ENCODE results near the gene FHIP1A. TPM values are rescaled to one million over a fixed set of nuclear protein-coding genes. Genes with fewer than 3 reads are reported as not detected.
"Not testable (repeated sequence)": the region's sequence is repeated elsewhere in the genome, so short reads cannot be mapped to it uniquely, and the experiment has no call there.

Gene FHIP1A
- under 0.01 TPM for total RNA-seq

DNA sequence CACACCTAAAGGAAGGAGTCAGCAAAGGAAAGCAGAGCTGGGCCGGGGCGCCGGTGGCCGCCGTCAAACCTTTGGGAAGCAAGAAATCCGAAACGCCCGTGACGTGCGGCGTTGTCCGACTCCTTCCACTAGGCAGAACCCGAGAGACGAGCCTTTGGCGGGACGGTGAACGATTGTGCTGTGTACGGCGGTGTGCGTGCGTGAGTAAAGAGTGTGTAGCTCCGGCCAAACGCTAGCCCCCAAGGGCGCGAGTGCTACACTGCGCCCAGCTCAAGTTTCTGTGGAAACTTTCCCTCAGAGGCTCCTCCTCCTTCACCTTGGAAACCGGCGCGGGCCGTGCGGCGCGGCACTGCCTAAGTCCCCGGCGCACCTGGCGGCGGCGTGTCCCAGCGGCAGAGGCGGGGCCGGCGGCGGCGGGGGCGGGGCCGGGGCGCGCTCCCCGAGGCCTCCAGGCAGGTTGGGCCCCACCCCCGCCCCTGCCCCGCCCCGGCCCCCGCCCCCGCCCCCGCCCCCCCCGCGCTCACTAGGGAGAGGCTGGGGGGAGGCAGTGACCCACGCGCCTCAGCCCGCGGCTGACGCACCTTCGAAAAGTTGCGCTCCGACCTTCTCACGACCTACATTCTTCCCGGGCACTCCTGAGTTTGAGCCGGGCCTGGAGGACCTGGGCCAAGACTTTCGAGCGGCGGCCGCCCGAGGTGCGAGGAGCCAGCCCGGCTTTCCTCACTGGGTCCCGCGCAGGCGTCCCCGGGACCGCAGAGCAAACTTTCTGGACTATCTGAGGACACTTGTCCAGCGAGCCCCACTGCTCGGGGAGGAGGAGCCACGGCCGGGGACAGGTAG, at the start of gene FHIP1A:
TSS of gene FHIP1A (plus strand) at position 547 of the 840 bp plus-strand sequence. CDS start 157,084 bp downstream, outside the sequence.
- DNase-seq (ENCODE audit: low read depth in 2 of 3, low spot score in 2 of 3): peak; percentile 62 to 66 (median 65)

- no peak for DNase-seq (ENCODE audit: low read depth in 2 of 3, low spot score in 2 of 3)
Observed at GRCh38 chr4:151359576-151359975, 49.4 kb upstream of the FHIP1A start.

GRCh38 chr4:151361126-151361525, 47.9 kb upstream of the FHIP1A start:
- no peak for DNase-seq (ENCODE audit: low read depth in 2 of 3, low spot score in 2 of 3)

GRCh38 chr4:151361966-151362365, 47.0 kb upstream of the FHIP1A start:
- no peak for DNase-seq (ENCODE audit: low read depth in 2 of 3, low spot score in 2 of 3)

DNA sequence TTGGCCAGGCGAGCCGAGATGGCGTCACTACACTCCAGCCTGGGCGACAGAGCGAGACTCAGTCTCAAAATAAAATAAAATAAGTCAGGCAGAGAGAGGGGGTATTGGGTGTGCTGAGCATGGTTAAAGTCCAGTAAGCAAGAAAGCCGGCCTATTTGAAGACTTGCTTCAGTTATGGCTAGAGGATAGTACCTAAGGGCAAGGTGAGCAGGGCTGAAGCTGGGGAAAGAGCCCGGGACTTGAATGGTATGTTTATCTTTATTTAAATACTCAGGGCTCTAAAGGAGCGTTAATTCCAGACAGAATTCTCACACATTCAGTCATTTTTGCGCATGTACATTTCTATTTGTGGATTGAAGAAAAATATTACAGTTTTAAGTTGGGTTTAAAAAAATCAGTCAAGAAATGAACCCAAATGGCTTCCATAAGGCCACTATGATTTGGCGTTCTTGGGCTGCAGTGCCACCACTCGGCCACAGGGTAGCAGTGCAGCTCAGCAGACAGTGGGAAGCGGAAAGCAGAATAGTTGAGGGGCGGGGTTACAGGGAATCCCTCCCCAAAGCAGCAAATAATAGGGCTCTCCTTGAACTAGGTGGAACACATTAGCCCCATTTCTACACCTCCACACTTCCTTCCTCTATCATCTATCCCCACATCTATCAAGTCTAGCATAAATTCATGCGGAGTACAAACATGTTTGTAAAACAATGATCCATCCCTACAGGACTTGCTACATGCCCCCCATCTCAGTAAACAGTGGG, 46.4 kb upstream of the FHIP1A start:
- peak; percentile 37 to 88 (median 79) for DNase-seq (ENCODE audit: low read depth in 2 of 3, low spot score in 2 of 3)

DNA sequence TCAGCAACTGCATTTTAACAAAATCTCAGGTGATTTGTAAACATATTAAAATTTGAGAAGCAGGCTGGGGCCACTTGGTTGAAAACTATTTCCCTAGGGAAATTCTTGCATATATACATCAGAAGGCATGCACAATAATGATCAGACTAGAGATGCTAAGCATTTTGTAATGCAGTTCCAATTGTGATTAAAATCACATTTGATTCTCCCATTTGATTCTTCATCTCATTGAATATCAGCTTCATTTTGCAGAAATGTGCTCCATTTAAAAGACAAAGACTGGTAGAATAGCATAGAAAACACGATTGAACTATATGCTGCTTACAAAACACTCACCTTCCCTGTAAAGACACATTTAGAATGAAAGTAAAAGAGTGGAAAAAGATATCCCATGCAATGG, 32.4 kb upstream of the FHIP1A start:
- DNase-seq (ENCODE audit: low read depth in 2 of 3, low spot score in 2 of 3): no peak

DNA sequence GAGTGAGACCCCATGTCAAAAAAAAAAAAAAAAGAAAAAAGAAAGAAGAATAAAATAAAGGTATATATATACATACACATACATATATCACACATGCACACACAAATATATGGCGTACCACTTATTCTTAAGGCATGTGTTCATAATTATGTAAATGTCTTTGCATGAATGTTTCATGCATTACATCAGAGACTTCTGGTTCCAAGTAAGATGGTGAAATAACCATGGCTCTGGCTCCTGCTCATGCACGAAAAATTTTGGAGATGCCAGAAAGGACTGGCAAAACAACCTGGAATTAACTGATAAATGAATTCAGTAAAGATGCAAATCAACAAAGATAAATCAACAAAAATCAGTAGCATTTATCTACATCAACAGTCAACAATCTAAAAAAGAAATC, 19.7 kb upstream of the FHIP1A start:
- no peak for DNase-seq (ENCODE audit: low read depth in 2 of 3, low spot score in 2 of 3)

DNA sequence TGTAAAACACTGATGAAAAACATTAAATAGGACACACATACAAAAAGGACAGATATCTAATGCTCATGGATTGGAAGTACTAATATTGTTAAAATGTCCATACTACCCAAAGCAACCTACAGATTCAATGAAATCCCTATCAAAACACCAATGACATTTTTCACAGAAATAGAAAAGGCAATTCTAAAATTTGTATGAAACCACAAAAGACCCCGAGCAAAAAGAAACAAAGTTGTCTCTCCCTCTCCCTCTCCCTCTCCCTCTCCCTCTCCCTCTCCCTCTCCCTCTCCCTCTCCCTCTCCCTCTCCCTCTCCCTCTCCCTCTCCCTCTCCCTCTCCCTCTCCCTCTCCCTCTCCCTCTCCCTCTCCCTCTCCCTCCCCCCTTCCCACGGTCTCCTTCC, 19.2 kb upstream of the FHIP1A start:
- DNase-seq (ENCODE audit: low read depth in 2 of 3, low spot score in 2 of 3): not testable (repeated sequence)

DNA sequence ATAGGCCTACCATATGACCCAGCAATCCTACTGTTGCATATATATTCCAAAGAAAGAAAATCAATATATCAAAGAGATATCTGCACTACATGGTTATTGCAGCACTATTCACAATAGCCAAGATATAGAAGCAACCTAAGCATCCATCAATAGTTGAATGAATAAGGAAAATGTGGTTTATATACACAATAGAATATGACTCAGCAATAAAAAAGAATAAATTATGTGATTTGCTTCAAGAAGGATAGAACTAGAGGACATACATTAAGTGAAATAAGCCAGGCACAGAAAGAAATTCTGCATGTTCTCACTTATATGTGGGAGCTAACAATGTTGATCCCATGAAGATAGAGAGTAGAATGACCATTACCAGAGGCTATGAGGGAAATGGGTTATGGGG, 13.1 kb upstream of the FHIP1A start:
- DNase-seq (ENCODE audit: low read depth in 2 of 3, low spot score in 2 of 3): no peak

- DNase-seq (ENCODE audit: low read depth in 2 of 3, low spot score in 2 of 3): no peak
Observed at GRCh38 chr4:151400343-151400742, 8.6 kb upstream of the FHIP1A start.

GRCh38 chr4:151401739-151402138, 7.2 kb upstream of the FHIP1A start:
- no peak for DNase-seq (ENCODE audit: low read depth in 2 of 3, low spot score in 2 of 3)

- DNase-seq (ENCODE audit: low read depth in 2 of 3, low spot score in 2 of 3): no peak
Observed at GRCh38 chr4:151402145-151402865, 6.7 kb upstream of the FHIP1A start.

GRCh38 chr4:151403656-151404055, 5.3 kb upstream of the FHIP1A start:
- peak in 1 of 3 donors; percentile 65 for DNase-seq (ENCODE audit: low read depth in 2 of 3, low spot score in 2 of 3)

DNA sequence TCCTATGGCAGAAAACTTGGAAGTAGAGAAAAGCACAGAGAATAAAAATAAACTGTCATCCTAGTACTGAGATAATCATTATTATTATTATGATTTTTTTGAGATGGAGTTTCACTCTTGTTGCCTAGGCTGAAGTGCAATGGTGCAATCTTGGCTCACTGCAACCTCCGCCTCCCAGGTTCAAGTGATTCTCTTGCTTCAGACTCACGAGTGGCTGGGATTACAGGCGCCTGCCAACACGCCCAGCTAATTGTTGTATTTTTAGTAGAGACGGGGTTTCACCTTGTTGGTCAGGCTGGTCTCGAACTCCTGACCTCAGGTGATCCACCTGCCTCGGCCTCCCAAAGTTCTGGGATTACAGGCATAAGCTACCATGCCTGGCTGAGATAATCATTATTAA, 4.2 kb upstream of the FHIP1A start:
- not testable (repeated sequence) for DNase-seq (ENCODE audit: low read depth in 2 of 3, low spot score in 2 of 3)

DNA sequence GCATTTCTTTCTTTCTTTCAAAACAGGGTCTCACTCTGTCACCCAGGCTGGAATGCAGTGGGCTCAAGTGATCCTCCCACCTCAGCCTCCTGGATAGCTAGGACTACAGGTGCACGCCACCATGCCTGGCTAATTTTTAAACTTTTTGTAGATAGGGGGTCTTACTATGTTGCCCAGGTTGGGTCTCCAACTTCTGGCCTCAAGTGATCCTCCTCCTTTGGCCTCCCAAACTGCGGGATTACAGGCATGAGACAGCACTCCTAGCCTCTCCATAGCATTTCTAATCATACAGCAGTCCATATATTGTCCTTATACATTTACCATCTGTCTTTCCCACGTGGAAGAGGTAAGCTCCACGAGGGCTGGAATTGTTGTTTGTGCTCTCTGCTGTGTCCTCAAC, 2.0 kb upstream of the FHIP1A start:
- DNase-seq (ENCODE audit: low read depth in 2 of 3, low spot score in 2 of 3): no peak

- DNase-seq (ENCODE audit: low read depth in 2 of 3, low spot score in 2 of 3): peak in 2 of 3 donors; percentile 47 to 71
Observed at GRCh38 chr4:151407466-151408379, 1.3 kb upstream of the FHIP1A start.

- no peak for DNase-seq (ENCODE audit: low read depth in 2 of 3, low spot score in 2 of 3)
Observed at GRCh38 chr4:151408380-151408629, 671 bp upstream of the FHIP1A start.

GRCh38 chr4:151409470-151410313, 716 bp downstream of the FHIP1A start:
- DNase-seq (ENCODE audit: low read depth in 2 of 3, low spot score in 2 of 3): peak in 1 of 3 donors; percentile 7

DNA sequence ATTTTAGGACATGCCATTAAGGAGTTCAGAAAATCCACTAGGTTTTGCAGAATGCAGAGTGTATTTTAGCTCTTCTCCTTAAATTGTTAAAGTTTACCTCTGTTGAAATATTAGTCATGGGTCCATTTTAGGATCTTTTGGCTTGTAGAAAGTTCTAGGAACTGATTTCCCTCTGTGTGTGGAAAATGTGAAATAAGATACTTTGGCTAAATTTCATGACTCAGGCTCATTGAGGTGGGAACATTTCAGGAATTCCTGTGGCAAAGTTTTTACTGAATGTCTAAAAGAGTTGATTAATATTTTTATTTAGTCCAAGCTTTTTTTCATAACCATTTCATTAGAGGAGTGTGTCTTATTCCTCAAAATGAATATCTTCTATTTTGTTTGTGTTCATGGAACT, 7.0 kb downstream of the FHIP1A start:
- no peak for DNase-seq (ENCODE audit: low read depth in 2 of 3, low spot score in 2 of 3)
